H1 (cell line): ENCODE measurements around the gene NAA38. TPM values are rescaled to one million over a fixed set of nuclear protein-coding genes. Genes with fewer than 3 reads are reported as not detected.

Experiments used
- CTCF ChIA-PET: fragments of 300-600 bp; sonication (Branson Sonifier 250); formaldehyde crosslinking; loops from one replicate; lab custom pipeline; 2021; ENCODE audit not compliant: partially characterized antibody; lab: Charles Lee
- POLR2A ChIA-PET: fragments of 300-600 bp; sonication (Branson Sonifier 250); formaldehyde crosslinking; loops from one replicate; lab custom pipeline; 2021; ENCODE audit warnings: inconsistent platforms; ENCODE audit not compliant: partially characterized antibody; lab: Charles Lee
- DNase-seq, 2 experiments: peaks; one replicate each; pipeline versions ENCODE4 v3.0.0 to v3.0.0-alpha.2; 2010 to 2022; ENCODE audit warnings: low spot score in 2 of 2, low read depth in 1 of 2, mixed read lengths in 1 of 2
- FAIRE-seq: peaks from 2 replicates; lab custom pipeline; 2011; peaks lifted over from hg19 to GRCh38; lab: Jason Lieb, UNC
- H2AFZ ChIP-seq: 2 replicates; pipeline ENCODE4 v1.8.1; 2012; ENCODE audit warnings: low read length, inconsistent platforms
- H2AK5ac ChIP-seq: 2 replicates; pipeline ENCODE4 v1.6.1; 2013; ENCODE audit warnings: low read depth, low read length
- H2BK120ac ChIP-seq: replicated peaks from 2 replicates; pipeline ENCODE3; 2013; ENCODE audit warnings: low read depth, low read length, inconsistent platforms
- H2BK12ac ChIP-seq: 2 replicates; pipeline ENCODE4 v1.6.1; 2013; ENCODE audit warnings: low read depth, low read length
- H2BK15ac ChIP-seq: 2 replicates; pipeline ENCODE4 v1.6.1; 2013; ENCODE audit warnings: low read length
- H2BK20ac ChIP-seq: 2 replicates; pipeline ENCODE4 v1.6.1; 2013; ENCODE audit warnings: low read length
- H2BK5ac ChIP-seq: 2 replicates; pipeline ENCODE4 v1.6.1; 2013; ENCODE audit warnings: low read depth, low read length
- H3K14ac ChIP-seq: 2 replicates; pipeline ENCODE4 v1.6.1; 2013; ENCODE audit warnings: inconsistent platforms; ENCODE audit not compliant: insufficient read length
- H3K18ac ChIP-seq: 2 replicates; pipeline ENCODE4 v1.6.1; 2013; ENCODE audit warnings: low read length; ENCODE audit errors: extremely low read depth
- H3K23ac ChIP-seq: 2 replicates; pipeline ENCODE4 v1.6.1; 2013; ENCODE audit warnings: inconsistent platforms; ENCODE audit not compliant: insufficient read length
- H3K23me2 ChIP-seq: 2 replicates; pipeline ENCODE4 v1.6.1; 2013; ENCODE audit warnings: low read depth, low read length
- H3K27ac ChIP-seq: 2 replicates; pipeline ENCODE4 v1.6.1; 2011; ENCODE audit warnings: low read depth, low read length, inconsistent platforms
- H3K27me3 ChIP-seq, 4 experiments: replicated peaks in 1 of 4; 1 replicate in 1 of 4; 2 replicates in 3 of 4; pipeline versions ENCODE4 v1.6.1 to v1.8.1; 2011 to 2013; ENCODE audit warnings: low read length in 3 of 4, mild to moderate bottlenecking in 3 of 4, inconsistent platforms in 2 of 4, mixed read lengths in 2 of 4, moderate library complexity in 1 of 4; ENCODE audit not compliant: control insufficient read depth in 3 of 4, insufficient read depth in 3 of 4; ENCODE audit errors: extremely low read depth in 1 of 4
- H3K36me3 ChIP-seq, 4 experiments: 2 replicates each; pipeline versions ENCODE4 v1.6.1 to v1.8.1; 2011 to 2013; ENCODE audit warnings: mild to moderate bottlenecking in 4 of 4, low read length in 3 of 4, moderate library complexity in 2 of 4, control low read depth in 1 of 4, inconsistent platforms in 1 of 4; ENCODE audit not compliant: insufficient read depth in 4 of 4, control insufficient read depth in 2 of 4
- H3K4ac ChIP-seq: replicated peaks from 2 replicates; pipeline ENCODE3; 2013; ENCODE audit warnings: low read length, low read depth, mixed read lengths, inconsistent platforms; ENCODE audit not compliant: insufficient read length
- H3K4me1 ChIP-seq, 4 experiments: replicated peaks in 1 of 4; 1 replicate in 1 of 4; 2 replicates in 3 of 4; pipeline versions ENCODE4 v1.6.1 to v1.8.1; 2011 to 2013; ENCODE audit warnings: low read length in 3 of 4, inconsistent platforms in 2 of 4, mixed read lengths in 1 of 4; ENCODE audit not compliant: insufficient read depth in 4 of 4, control insufficient read depth in 3 of 4
- H3K4me2 ChIP-seq, 2 experiments: 2 replicates each; pipeline versions ENCODE4 v1.6.1 to v1.8.1; 2011 to 2013; ENCODE audit warnings: low read depth in 2 of 2, low read length in 2 of 2, control low read depth in 1 of 2, inconsistent platforms in 1 of 2, mild to moderate bottlenecking in 1 of 2; ENCODE audit not compliant: insufficient read depth in 1 of 2
- H3K4me3 ChIP-seq, 4 experiments: fragments of 200-600, 300-600 bp in 1 of 4; sonication (generic), shearing (Covaris generic), sonication (Bioruptor Twin) in 1 of 4; 2 replicates each; pipeline versions ENCODE4 v1.5.1 to v1.8.1; 2011 to 2016; ENCODE audit warnings: low read length in 4 of 4, low read depth in 3 of 4, control low read depth in 2 of 4, inconsistent platforms in 2 of 4, mild to moderate bottlenecking in 2 of 4, mixed read lengths in 1 of 4, moderate library complexity in 1 of 4; ENCODE audit not compliant: insufficient read depth in 2 of 4; ENCODE audit errors: extremely low read depth in 1 of 4
- H3K56ac ChIP-seq: replicated peaks from 2 replicates; pipeline ENCODE3; 2013; ENCODE audit warnings: low read depth, mild to moderate bottlenecking, mixed read lengths, low read length, inconsistent platforms; ENCODE audit not compliant: insufficient read length
- H3K79me1 ChIP-seq: 2 replicates; pipeline ENCODE4 v1.6.1; 2013; ENCODE audit warnings: low read depth, low read length, control low read depth
- H3K79me2 ChIP-seq, 2 experiments: 2 replicates each; pipeline versions ENCODE4 v1.6.1 to v1.8.1; 2012 to 2013; ENCODE audit warnings: low read length in 2 of 2, mild to moderate bottlenecking in 2 of 2, inconsistent platforms in 1 of 2; ENCODE audit not compliant: insufficient read depth in 2 of 2, control insufficient read depth in 1 of 2
- H3K9ac ChIP-seq, 4 experiments: replicated peaks in 1 of 4; 1 replicate in 1 of 4; 2 replicates in 3 of 4; pipeline versions ENCODE4 v1.6.1 to v1.8.1; 2011 to 2013; ENCODE audit warnings: low read depth in 3 of 4, low read length in 3 of 4, control low read depth in 2 of 4, mild to moderate bottlenecking in 2 of 4, moderate library complexity in 2 of 4, inconsistent platforms in 1 of 4; ENCODE audit errors: extremely low read depth in 1 of 4
- H3K9me3 ChIP-seq, 2 experiments: 2 replicates each; pipeline versions ENCODE4 v1.6.1 to v1.8.1; 2012 to 2013; ENCODE audit warnings: mild to moderate bottlenecking in 2 of 2, moderate library complexity in 2 of 2, control low read depth in 1 of 2, inconsistent platforms in 1 of 2, low read depth in 1 of 2, low read length in 1 of 2, mixed read lengths in 1 of 2; ENCODE audit not compliant: insufficient read depth in 2 of 2
- H4K20me1 ChIP-seq, 2 experiments: replicated peaks in 1 of 2; 2 replicates each; pipeline versions ENCODE3 to v1.8.1; 2011 to 2013; ENCODE audit warnings: inconsistent platforms in 2 of 2, low read length in 2 of 2, mild to moderate bottlenecking in 1 of 2; ENCODE audit not compliant: insufficient read depth in 2 of 2, control insufficient read depth in 1 of 2
- H4K5ac ChIP-seq: 2 replicates; pipeline ENCODE4 v1.6.1; 2013; ENCODE audit warnings: low read length, low read depth, mixed read lengths, inconsistent platforms; ENCODE audit not compliant: insufficient read length
- H4K8ac ChIP-seq: 2 replicates; pipeline ENCODE4 v1.8.0; 2013; ENCODE audit warnings: mild to moderate bottlenecking, moderate library complexity, low read length, inconsistent platforms; ENCODE audit not compliant: insufficient read depth; ENCODE audit errors: extremely low read depth
- H4K91ac ChIP-seq: replicated peaks from 2 replicates; pipeline ENCODE3; 2013; ENCODE audit warnings: low read length, mixed read lengths, inconsistent platforms; ENCODE audit not compliant: insufficient read length
- ATF3 ChIP-seq: IDR thresholded peaks from 2 replicates; pipeline ENCODE4 v1.6.1; 2011; ENCODE audit warnings: low read depth, mild to moderate bottlenecking, low read length; ENCODE audit not compliant: insufficient read depth
- CBX5 ChIP-seq: fragments of 300-800, 300-1000 bp; sonication (generic); IDR thresholded peaks from 2 replicates; pipeline ENCODE4 v1.7.1; 2016; ENCODE audit warnings: antibody characterized with exemption, low read length, low read depth
- CEBPB ChIP-seq: IDR thresholded peaks from 2 replicates; pipeline ENCODE4 v1.6.1; 2012; ENCODE audit warnings: low read depth, low read length
- CHD2 ChIP-seq: IDR thresholded peaks from 2 replicates; pipeline ENCODE4 v1.6.1; 2012; ENCODE audit warnings: low read length, improper control_type of control experiment
- KDM5A ChIP-seq: fragments of 200-600 bp; IDR thresholded peaks from 2 replicates; pipeline ENCODE4 v1.7.1; 2012; ENCODE audit warnings: mild to moderate bottlenecking, low read length, inconsistent platforms, mixed read lengths
- MAFK ChIP-seq: IDR thresholded peaks from 2 replicates; pipeline ENCODE4 v1.6.1; 2012; ENCODE audit warnings: low read depth, mild to moderate bottlenecking, improper control_type of control experiment, low read length
- SAP30 ChIP-seq: fragments of 300-600 bp; sonication (generic); IDR thresholded peaks from 2 replicates; pipeline ENCODE4 v1.7.1; 2012; ENCODE audit warnings: low read length, moderate library complexity, mild to moderate bottlenecking, inconsistent platforms; ENCODE audit not compliant: insufficient read depth, insufficient replicate concordance
- SP4 ChIP-seq: IDR thresholded peaks from 2 replicates; pipeline ENCODE4 v1.6.1; 2012; ENCODE audit warnings: low read length, inconsistent platforms
- WGBS, 2 experiments: shearing (Covaris generic) in 1 of 2; methylation state at CpG; one replicate each; pipeline versions ENCODE4 v1.1.6 to v1.1.7; 2013 to 2015; ENCODE audit warnings: low lambda C conversion rate in 2 of 2, mixed read lengths in 2 of 2, inconsistent platforms in 1 of 2, low coverage in 1 of 2, missing lambda C conversion rate in 1 of 2; ENCODE audit not compliant: insufficient replicate concordance in 2 of 2, insufficient coverage in 1 of 2, insufficient read length in 1 of 2; ENCODE audit errors: extremely low coverage in 1 of 2, missing lambda C conversion rate in 1 of 2; 5-methylcytosine and 5-hydroxymethylcytosine counted together
- polyA plus RNA-seq, 7 experiments: library from polyadenylated mRNA; depleted of rRNA in 3 of 7; stranded (reverse) in 5 of 7; unstranded in 2 of 7; fragments of >200 nt in 5 of 7; fragments of 200-250 nt in 2 of 7; gene quantifications; 1 replicate in 5 of 7; 2 replicates in 1 of 7; 4 replicates in 1 of 7; pipeline versions ENCODE4 v1.2.1 to v1.2.3, GENCODE V29; 2011 to 2013; ENCODE audit warnings: missing spikeins in 2 of 7, mixed read lengths in 2 of 7
- total RNA-seq: library from RNA; stranded (reverse); fragmentation: NEBNext Ultra II Directional; extraction: Animal tissue kit (Norgen Biotek cat#: 25700); gene quantifications from 2 replicates; pipeline ENCODE4 v1.2.1, GENCODE V29; 2021

NAA38 gene
- total and polyA plus RNA-seq, 2 of the 8 experiments (the other 6 are each of a cell fraction or from before 2014, with no cell fraction given) = 30.2 to 109 TPM

GRCh38 chr17:7873051-7873450, 15.7 kb upstream of the NAA38 start:
- no peak overlapping the region for H4K5ac ChIP-seq
- CTCF ChIA-PET = interaction anchor here (1.2 to 2.7 kb wide), 2 partner anchors 11 to 130 kb away, joined by 3 to 8 read pairs; no protein-coding TSS in a partner anchor

More at GRCh38 chr17:7873051-7873450, 15.7 kb upstream of the NAA38 start:
- Histone ChIP-seq H3K27me3 (no peaks in the 10 kb centered on the region), H4K8ac (no peak overlapping the region), H2AFZ (no peak overlapping the region), H3K4me1 (no peaks in the 10 kb centered on the region), H3K4me2 (no peak overlapping the region), H2BK5ac (no peak overlapping the region), H3K18ac (no peak overlapping the region), H2BK20ac (no peak overlapping the region)
- TF ChIP-seq CEBPB (no peak), MAFK (no peak), KDM5A (no peak), CHD2 (no peak), ATF3 (no peak), SAP30 (no peak), CBX5 (no peak), SP4 (no peak)
- TF ChIP-seq, all 59 proteins: peak for 0
- no peak for FAIRE-seq
- no peak overlapping the region for H2BK120ac ChIP-seq
- H2BK15ac ChIP-seq = no peak overlapping the region
- no peaks in the 10 kb centered on the region for H3K23me2 ChIP-seq
- H3K56ac ChIP-seq = no peak overlapping the region
- no peak overlapping the region for H3K4me3 ChIP-seq
- no peaks in the 10 kb centered on the region for H3K79me2 ChIP-seq
- H3K4ac ChIP-seq = no peak overlapping the region
- H3K9me3 ChIP-seq = no peaks in the 10 kb centered on the region
- no peak overlapping the region for H3K14ac ChIP-seq
- no peak overlapping the region for H2BK12ac ChIP-seq
- H3K23ac ChIP-seq = no peak overlapping the region
- H3K9ac ChIP-seq = no peak overlapping the region; a peak in 1 of 7 replicates
- H4K20me1 ChIP-seq = no peaks in the 10 kb centered on the region
- 91% methylated on average over 4 of the region's 4 CpGs; no CpG with 5 or more reads in 1 of the 2 experiments for WGBS, 2 experiments
- no peaks in the 10 kb centered on the region for H3K79me1 ChIP-seq
- no peaks in the 10 kb centered on the region for H3K36me3 ChIP-seq
- no peak overlapping the region for H4K91ac ChIP-seq
- DNase-seq = no peak
- POLR2A ChIA-PET = no interaction called here
- no peak overlapping the region for H2AK5ac ChIP-seq
- no peak overlapping the region for H3K27ac ChIP-seq
